GM18505 (cell line): ENCODE measurements around the gene DPP6.
"Not testable (repeated sequence)": the region's sequence is repeated elsewhere in the genome, so short reads cannot be mapped to it uniquely, and the experiment has no call there.

Experiments
- ATAC-seq: cut with Tn5 transposase; IDR thresholded peaks from one replicate; pipeline ENCODE4 v1.9.1; 2021; ENCODE audit not compliant: unreplicated experiment

DPP6 gene

GRCh38 chr7:154072395-154073181 is 20.4 kb downstream of the DPP6 start:
- ATAC-seq: not testable (repeated sequence)

DNA sequence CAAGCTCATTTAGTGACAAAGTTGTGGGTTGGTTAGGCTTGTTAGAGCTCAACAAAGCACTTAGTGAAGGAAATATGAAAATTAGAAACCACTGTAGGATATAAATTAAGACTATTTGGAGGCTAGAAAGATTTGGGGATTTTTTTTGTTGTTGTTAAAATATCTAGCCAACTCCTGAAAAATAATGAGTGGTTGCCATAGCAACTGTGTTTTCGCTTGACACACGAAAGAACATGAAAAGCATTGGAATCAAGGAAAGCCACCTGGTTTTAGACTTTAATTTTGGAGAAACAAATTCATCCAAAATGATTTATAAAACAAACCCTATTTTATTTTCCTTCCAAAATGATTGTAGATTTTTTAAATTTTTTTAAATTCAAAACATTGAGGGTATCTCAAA is 26.3 kb downstream of the DPP6 start:
- ATAC-seq: not testable (repeated sequence)

- ATAC-seq: not testable (repeated sequence)
Observed at GRCh38 chr7:154080249-154080648, 28.1 kb downstream of the DPP6 start.

GRCh38 chr7:154087037-154087725 is 35.0 kb downstream of the DPP6 start:
- not testable (repeated sequence) for ATAC-seq

- not testable (repeated sequence) for ATAC-seq
Observed at GRCh38 chr7:154092093-154092492, 39.9 kb downstream of the DPP6 start.

DNA sequence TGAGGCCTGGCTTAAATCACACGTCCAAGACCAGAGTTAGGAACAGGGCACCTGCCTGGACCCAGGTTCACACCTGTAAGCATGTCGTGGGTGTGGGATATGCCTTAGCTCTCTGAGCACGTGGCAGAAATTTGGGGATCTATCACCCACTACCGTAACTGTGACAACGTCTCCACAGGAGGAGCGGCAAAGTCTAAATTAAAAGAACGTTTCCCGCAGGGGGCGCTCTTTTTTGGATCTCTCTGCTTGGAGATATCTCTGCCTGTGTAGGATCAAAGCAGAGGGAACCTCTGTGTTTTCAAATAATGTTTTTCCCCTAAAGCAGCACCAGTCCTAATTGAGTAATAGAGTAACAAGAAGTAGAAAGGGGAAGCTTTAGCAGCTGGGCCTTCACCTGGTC is 43.0 kb downstream of the DPP6 start:
- not testable (repeated sequence) for ATAC-seq

DNA sequence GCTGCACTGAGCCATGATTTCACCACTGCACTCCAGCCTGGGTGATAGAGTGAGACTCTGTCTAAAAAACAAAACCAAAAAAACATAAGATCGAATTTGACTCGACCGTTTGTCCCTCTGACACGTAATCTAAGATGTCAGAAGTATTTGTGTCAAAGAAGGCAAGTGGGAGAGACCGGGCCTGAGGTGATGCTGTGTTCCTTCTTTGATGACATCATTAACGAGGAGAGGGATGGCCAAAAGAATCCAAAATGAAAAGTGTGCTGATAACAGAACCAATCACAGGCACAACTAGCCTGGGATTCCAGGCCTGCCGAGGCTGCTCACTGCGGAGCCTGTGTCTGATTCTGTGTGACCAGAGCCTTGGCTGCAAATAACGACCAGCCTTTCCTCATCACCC is 52.9 kb downstream of the DPP6 start:
- not testable (repeated sequence) for ATAC-seq

- ATAC-seq: not testable (repeated sequence)
Observed at GRCh38 chr7:154109615-154110014, 57.4 kb downstream of the DPP6 start.

- not testable (repeated sequence) for ATAC-seq
Observed at GRCh38 chr7:154113732-154114351, 61.6 kb downstream of the DPP6 start.

DNA sequence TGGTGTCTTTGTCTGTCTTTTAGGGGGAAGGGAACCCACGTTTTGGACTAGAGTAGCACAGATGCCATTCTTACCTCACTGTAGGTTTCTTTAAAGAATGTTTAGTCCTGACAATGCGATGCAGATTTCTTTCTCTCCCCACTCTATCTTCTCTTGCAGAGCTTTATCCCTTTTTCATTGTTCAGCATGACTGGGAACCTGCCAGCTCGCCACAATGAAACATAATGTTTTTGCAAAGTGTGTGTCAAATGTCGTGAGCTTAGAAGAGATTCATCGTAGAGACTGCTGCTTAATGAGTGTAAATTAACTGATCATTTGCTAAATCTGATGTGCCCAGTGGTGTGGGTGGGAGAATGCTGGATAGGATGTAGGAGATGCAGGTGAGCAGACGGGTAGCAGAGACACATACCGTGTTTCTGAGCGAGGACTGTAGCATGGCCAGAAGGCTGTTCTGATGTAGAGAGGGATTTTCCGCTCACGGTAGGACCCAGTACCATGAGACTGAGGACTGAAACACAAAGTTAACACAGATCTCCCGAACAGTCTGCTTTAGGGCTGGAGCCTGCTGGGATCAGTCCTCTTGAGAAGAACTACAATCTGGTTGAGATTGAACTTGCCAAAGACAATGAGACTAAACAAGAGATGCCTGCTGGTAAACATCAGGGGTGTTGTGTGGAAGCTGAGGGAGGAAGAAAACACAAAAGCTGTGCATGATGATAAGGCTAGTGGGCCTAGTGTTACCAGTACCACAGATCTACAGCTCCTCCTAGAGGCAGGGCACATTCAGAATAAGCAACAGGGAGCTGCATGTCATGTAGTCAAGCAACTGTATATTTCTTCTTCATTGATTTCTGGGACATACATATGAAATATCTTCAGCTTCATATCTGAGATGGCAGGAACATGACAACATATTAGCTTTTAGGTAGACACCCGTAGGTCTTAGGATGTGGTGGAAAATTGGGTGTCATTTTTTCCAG is 65.5 kb downstream of the DPP6 start:
- not testable (repeated sequence) for ATAC-seq

GRCh38 chr7:154120825-154121224 is 68.6 kb downstream of the DPP6 start:
- ATAC-seq: not testable (repeated sequence)

DNA sequence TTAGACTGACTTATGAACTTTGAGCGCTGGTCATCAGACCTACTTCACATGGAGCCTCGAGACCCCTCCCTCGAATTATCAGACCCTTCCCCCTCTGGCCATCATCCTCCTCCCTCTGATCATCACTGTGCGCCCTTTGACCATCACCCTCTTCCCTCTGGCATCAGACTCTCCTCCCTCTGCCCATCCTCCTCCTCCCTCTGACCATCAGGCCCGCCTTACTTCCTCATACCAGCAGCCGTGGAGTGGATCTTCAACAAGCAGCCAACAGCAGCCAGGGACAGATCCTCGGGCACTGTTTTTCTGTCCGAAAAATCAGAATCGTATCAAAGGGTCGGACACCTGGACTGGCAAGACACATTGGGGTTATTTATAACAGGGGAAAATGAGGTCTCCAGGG is 70.5 kb downstream of the DPP6 start:
- ATAC-seq: not testable (repeated sequence)

GRCh38 chr7:154123397-154123796 is 71.2 kb downstream of the DPP6 start:
- ATAC-seq: not testable (repeated sequence)

DNA sequence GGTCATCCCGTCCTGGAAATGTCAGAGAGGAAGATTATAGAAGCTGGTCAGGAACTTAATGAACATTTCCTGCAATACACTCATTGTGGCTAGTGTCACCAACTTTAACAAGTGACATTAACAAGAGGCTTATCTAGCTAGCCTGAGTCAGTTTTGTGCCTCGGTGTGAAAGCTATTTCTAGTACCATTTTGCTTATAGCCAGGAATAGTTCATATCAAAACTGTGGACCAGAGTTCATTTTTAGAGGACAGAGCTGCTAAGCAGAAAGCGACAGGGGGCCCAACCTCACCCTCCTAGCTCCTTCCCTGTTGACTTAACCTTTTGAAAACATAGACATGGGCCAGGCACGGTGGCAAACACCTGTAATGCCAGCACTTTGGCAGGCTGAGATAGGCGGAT is 76.9 kb downstream of the DPP6 start:
- ATAC-seq: not testable (repeated sequence)

DNA sequence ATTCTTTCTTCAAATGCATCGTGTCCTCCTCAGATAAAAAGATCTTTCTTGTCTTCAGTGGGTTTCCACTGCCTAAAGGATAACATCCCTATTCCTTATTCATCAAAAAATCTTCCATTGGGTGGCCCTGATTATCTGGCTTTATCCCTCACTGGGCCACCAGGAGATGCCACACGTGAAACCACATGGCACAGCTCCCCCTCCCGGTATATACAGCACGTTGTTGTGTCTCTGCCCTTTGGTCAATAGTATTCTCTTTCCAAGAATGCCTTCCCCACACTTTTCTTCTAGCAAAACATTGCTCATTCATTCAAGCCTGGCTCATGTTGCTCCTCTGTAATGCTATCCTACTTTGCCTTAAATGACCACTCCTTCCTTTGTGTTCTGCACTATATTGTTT is 80.4 kb downstream of the DPP6 start:
- ATAC-seq: not testable (repeated sequence)

GRCh38 chr7:154133703-154134277 is 81.6 kb downstream of the DPP6 start:
- ATAC-seq: not testable (repeated sequence)

- not testable (repeated sequence) for ATAC-seq
Observed at GRCh38 chr7:154134698-154135097, 82.5 kb downstream of the DPP6 start.

- not testable (repeated sequence) for ATAC-seq
Observed at GRCh38 chr7:154135646-154136045, 83.4 kb downstream of the DPP6 start.

GRCh38 chr7:154145922-154146706 is 93.9 kb downstream of the DPP6 start:
- ATAC-seq: not testable (repeated sequence)
